GM21423 (cell line): Measurements from ENCODE around the gene SDHAF3.
"Not testable (repeated sequence)": the region's sequence is repeated elsewhere in the genome, so short reads cannot be mapped to it uniquely, and the experiment has no call there.

Source experiments
- ATAC-seq: cut with Tn5 transposase; IDR thresholded peaks from one replicate; pipeline ENCODE4 v1.9.1; 2021; ENCODE audit warnings: mild to moderate bottlenecking, moderate library complexity; ENCODE audit not compliant: unreplicated experiment

The SDHAF3 gene

GRCh38 chr7:97120713-97121457, 3.4 kb downstream of the SDHAF3 start:
- ATAC-seq: no peak

DNA sequence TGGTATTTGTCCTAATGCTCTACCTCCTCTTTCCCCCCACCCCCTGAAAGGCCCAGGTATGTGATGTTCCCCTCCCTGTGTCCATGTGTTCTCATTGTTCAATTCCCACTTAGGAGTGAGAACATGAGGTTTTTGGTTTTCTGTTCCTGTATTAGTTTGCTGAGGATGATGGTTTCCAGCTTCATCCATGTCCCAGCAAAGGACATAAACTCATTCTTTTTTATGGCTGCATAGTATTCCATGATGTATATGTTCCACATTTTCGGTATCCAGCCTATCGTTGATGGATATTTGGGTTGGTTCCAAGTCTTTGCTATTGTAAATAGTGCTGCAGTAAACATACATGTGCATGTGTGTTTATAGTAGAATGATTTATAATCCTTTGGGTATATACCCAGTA, 5.6 kb downstream of the SDHAF3 start:
- ATAC-seq: not testable (repeated sequence)

DNA sequence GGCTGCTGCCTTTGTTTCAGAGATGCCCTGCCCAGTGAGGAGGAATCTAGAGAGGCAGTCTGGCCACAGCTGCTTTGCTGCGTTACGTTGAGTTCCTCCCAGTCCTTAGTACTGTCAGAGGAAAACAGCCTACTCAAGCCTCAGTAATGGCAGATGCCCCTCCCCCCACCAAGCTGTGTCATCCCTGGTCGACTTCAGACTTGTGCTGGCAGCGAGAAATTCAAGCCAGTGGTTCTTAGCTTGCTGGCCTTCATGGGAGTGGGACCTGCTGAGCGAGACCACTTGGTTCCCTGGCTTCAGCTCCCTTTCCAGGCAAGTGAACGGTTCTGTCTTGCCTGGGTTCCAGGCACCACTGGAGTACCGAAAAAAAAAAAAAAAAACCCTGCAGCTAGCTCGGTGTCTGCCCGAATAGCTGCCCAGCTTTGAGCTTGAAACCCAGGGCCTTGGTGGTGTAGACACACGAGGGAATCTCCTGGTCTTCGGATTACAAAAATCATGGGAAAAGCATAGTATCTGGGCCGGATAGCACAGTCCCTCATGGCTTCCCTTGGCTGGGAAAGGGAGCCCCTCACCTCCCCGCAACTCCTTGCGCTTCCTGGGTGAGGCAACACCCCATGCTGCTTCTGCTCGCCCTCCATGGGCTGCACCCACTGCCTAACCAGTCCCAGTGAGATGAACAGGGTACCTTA, 9.1 kb downstream of the SDHAF3 start:
- no peak for ATAC-seq

GRCh38 chr7:97128736-97129135, 11.2 kb downstream of the SDHAF3 start:
- ATAC-seq: no peak

GRCh38 chr7:97130417-97131139, 13.1 kb downstream of the SDHAF3 start:
- no peak for ATAC-seq

DNA sequence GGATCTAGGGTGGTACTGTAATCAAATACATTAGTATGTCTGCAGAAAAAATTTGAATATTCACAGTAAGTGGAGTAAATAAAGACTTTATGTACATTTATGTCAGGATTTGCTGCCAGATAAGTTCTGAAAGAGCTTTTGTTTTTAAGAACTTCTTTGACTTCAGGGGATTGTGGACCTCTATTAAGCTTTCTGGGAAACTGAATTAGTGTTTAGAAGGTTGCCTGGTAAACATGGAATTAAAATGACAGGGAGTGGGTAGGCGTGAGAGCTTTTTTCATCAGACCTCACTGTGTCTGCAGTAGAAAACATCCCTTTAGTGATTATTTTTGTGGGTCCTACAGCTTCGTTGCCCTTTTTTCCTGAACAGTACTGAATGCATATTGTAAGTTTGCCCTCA, 15.7 kb downstream of the SDHAF3 start:
- no peak for ATAC-seq

DNA sequence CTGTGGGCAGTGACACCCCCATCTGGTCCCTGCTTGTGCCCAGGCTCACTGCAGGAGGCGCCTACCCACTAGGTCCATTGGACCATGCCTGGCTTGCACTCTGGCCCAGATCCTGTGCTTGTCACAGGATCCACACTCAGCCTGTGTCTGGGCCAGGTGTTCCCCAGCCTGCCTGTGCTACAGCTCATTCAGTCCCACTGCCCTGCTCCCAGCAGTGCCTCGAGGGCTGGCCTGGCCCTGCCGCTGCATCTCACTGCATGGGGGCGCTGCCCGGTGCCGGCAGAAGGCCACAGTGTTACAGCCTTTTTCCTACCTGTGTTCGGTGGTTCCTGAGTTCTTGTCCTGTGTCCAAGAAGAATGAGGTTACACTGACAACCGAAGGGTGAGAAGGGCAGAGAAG, 21.3 kb downstream of the SDHAF3 start:
- no peak for ATAC-seq

GRCh38 chr7:97145068-97145467, 27.6 kb downstream of the SDHAF3 start:
- no peak for ATAC-seq

- no peak for ATAC-seq
Observed at GRCh38 chr7:97149843-97150242, 32.3 kb downstream of the SDHAF3 start.

DNA sequence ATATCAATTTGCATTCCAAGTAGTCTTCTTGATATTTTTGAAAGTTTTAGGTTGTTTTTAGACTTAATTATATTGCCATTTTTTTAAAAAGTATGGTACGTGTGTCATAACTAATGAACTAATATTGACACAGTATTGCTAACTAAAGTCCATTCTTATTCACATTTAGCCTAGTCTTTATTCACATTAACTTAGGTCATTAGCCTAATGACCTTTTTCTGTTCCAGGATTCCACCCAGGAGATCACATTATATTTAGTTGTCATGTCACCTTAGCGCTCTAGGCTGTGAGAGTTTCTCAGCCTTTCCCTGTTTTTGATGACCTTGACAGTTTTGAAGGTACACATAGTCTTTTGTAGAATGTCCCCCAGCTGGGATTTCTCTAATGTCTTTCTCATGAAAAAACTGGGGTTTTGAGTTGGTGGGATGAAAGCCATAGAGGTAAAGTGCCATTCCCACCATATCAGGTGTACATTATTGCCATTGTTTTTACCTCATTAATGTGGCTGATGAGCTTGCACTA, 38.5 kb downstream of the SDHAF3 start:
- ATAC-seq: no peak

DNA sequence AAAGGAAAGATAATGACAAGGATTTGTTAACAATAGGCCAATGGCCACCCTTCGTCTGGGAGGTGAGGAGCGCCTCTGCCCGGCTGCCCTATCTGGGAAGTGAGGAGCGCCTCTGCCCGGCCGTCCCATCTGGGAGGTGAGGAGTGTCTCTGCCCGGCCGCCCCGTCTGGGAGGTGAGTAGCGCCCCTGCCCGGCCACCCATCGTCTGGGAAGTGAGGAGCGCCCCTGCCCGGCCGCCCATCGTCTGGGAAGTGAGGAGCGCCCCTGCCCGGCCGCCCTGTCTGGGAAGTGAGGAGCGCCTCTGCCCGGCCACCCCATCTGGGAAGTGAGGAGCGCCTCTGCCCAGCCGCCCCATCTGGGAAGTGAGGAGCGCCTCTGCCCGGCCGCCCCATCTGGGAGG, 42.5 kb downstream of the SDHAF3 start:
- not testable (repeated sequence) for ATAC-seq

GRCh38 chr7:97161609-97162008, 44.1 kb downstream of the SDHAF3 start:
- not testable (repeated sequence) for ATAC-seq

- ATAC-seq: no peak
Observed at GRCh38 chr7:97166308-97166707, 48.8 kb downstream of the SDHAF3 start.

DNA sequence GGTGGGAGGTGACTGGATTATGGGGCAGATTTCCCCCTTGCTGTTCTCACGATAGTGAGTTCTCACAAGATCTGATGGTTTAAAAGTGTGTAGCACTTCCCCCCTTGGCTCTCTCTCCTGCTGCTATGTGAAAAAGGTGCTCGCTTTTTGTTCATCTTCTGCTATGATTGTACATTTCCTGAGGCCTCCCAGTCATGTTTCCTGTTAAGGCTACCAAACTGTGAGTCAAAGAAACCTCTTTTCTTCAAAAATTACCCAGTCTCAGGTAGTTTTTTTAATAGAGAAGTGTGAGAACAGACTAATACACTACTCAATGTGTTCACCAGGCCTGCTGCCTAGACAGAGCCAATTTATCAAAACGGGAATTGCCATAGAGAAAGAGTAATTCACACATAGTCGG, 49.7 kb downstream of the SDHAF3 start:
- ATAC-seq: no peak

GRCh38 chr7:97167749-97168148, 50.3 kb downstream of the SDHAF3 start:
- no peak for ATAC-seq

DNA sequence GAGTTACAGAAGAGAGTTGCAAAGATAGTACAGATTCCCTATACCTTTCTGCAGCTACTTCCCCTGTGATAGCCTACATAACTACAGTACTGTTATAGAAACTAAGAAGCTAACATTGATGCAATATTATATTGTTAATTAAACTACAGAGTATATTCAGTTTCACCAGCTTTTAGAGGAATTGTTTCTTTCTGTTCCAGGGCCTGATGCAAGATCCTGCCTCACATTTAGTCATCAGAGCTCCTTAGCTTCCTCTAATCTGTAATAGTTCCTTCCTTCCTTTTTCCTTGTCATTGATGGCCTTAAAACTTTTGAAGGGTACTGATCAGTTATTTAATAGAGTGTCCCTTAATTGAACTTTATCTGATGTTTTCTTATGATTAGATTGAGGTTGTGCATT, 56.8 kb downstream of the SDHAF3 start:
- ATAC-seq: no peak

DNA sequence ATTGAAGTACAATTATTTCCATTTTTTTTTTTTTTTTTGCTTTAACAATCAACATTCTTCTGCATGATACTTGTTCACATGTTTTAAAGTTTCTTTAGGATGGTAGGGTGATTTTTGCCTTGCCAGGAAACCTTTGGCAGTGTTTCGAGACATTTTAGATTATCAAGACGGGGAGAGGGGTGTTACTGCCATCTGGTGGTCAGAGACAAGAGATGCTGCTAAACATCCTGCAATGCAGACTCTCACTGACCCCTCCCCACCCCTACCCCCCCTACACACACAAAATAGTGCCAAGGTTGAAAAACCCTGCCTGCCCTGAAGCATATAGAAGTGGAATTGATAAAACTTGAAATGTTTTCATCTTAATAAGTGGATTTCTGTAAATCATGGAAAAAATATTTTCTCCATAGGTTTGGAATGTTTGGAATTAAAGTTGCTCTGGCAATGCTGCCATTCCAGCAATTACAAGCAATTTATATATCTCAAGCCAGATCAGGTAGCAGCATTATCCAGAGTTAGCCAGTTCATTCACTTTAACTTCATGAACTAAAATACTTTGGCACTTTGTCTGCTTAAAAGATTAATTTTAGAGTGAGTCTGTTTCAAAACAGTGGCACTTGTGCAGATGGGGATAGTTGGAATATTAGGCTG, 62.1 kb downstream of the SDHAF3 start:
- ATAC-seq: no peak

GRCh38 chr7:97187067-97187466, 69.6 kb downstream of the SDHAF3 start:
- no peak for ATAC-seq

- ATAC-seq: not testable (repeated sequence)
Observed at GRCh38 chr7:97196174-97196573, 78.7 kb downstream of the SDHAF3 start.

GRCh38 chr7:97198596-97198995, 81.1 kb downstream of the SDHAF3 start:
- ATAC-seq: no peak

DNA sequence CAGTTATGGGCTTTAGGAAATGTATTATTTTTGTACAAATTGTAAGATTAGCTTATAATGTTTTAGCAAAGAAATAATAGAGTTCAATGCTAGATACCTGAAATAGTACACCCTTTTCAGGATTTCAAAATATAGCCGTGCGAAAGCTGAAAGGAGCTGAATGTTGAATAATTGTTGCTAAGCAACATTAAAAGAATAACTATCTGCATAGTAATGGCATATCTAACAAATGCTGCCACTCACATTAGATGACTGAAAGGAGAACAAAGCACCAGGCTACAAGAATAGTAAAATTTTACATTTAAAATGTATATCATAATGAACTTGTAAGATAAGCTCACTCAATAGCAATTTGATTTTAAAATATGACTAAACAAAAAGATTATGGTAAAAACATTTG, 82.5 kb downstream of the SDHAF3 start:
- no peak for ATAC-seq
